HL-60/S4 treated with phorbol 12-myristate 13-acetate at 8.2 ng/mL for 4 days and 3 days (cell line): Measurements from ENCODE around the gene C7.
"Not testable (repeated sequence)": the region's sequence is repeated elsewhere in the genome, so short reads cannot be mapped to it uniquely, and the experiment has no call there.

ENCODE experiments used
- in situ Hi-C: fragments of 300-500 bp; cut with MboI; formaldehyde crosslinking; loops from 2 replicates; pipeline ENCODE4 v1.15.0; 2022; ENCODE audit warnings: low sequenced_read_pairs

Gene C7

DNA sequence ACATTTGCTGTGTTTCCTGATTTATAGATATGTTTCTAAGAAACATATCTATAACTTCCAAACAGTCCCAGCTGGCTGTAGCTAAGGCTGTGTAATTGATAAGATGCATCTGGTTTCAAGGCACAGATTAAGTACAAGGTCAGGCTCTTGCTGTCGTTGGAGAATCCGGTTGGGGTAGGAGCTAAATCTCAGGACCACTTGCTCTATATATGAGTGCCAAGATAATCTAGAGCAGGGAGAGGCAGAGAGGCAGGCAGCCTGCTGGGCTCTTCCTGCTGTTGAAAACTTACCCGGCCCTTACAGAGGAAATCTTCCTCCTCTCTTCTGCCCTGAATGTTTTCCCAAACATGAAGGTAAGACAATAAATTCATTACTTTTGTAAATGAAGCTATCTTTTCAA lies at the start of gene C7:
Gene C7 (plus strand): TSS at position 234 of the 400 bp plus-strand sequence. CDS start 114 bp downstream, at position 348.
- in situ Hi-C loops, result no loop called here

DNA sequence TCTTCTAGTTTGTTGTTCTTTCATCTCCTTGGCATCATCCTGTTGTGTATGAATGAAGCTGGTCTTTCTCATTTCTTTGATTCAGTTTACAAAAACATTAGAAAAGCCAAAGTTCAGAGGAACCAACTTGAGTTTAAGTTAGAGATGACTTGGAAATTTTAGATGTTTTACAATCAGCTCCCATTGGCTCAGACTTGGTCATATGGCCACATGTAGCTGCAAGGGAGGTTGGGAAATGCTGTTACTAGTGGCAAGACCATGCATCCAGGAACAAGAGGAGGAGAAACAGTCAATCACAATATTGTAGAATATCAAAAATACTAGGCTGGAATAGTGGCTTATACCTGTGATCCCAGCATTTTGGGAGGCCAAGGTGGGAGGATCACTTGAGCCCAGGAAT lies 48.6 kb upstream of the C7 start:
- in situ Hi-C loops, result loop anchor here (25.0 kb wide), 1 partner anchor 1148 kb away; no protein-coding TSS in a partner anchor

DNA sequence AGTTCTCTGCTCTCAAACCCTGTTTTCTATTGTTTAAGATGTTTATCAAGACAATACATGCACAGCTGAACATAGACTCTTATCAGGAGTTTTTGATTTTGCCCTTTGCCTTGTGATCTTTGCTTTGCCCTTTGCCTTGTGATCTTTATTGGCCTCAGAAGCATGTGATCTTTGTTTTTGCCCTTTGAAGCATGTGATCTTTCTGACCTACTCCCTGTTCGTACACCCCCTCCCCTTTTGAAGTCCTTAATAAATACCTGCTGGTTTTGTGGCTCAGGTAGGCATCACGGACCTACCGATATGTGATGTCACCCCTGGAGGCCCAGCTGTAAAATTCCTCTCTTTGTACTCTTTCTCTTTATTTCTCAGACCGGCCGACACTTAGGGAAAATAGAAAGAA lies 44.3 kb upstream of the C7 start:
- in situ Hi-C loops, result loop anchor here (25.0 kb wide), 1 partner anchor 1153 kb away; no protein-coding TSS in a partner anchor

DNA sequence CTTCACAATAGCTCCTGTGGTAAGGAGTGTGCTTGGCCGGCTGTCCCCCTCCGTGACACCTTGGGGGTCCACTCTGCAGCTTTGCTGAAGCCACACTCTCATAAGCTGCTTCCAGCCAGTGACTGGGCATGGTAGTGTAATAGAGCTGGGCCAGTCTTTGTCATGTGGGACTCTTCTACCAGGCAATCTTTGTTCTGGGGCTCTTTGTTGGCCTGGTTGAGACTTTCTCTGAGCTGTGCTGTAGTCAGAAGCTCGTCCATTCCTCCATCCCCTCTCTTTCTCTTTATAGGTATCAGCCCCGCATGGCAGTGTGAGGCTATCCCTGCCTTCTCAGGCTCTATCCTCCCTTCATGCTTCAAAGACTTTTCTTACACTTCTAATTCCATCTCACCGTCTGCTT lies 42.5 kb upstream of the C7 start:
- in situ Hi-C loops, result loop anchor here (25.0 kb wide), 1 partner anchor 1155 kb away; no protein-coding TSS in a partner anchor

DNA sequence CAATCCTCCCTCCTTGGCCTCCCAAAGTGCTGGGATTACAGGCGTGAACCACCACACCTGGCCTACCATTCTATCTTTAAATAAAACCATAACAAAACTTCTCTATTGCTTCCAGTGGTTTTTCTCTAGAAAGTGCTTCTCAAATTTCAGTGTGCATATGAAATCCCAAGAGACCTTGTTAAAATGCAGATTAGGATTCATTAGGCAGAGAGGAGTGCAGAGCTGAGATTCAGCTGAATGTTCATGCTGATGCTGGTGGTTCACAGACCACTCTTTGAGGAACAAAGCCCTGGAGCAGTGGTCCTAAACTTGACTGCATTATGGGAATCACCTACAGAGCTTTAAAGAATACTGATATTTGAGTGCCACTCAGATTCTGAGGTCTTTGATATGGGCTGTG lies 39.9 kb upstream of the C7 start:
- in situ Hi-C loops, result loop anchor here (25.0 kb wide), 1 partner anchor 1157 kb away; no protein-coding TSS in a partner anchor

DNA sequence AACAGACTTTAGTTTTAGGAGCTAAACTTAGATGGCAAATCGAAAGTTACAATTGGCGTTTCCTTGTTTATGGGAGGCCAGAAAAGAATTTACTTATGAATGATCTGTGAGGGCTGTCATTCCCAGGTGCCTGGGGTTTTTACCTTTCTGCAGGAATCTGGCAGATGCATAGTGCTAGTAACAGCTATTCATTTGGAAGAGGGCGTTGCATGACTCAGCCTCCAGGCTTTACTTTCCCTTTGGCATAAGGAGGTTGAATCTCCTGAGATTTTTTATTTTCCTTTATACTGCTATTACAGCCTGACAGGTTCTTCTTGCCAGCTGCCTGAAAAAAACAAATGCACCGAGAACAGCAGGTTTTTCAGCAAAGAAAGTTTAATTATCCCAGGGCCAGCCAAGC lies 38.1 kb upstream of the C7 start:
- in situ Hi-C loops, result loop anchor here (25.0 kb wide), 1 partner anchor 1159 kb away; no protein-coding TSS in a partner anchor

DNA sequence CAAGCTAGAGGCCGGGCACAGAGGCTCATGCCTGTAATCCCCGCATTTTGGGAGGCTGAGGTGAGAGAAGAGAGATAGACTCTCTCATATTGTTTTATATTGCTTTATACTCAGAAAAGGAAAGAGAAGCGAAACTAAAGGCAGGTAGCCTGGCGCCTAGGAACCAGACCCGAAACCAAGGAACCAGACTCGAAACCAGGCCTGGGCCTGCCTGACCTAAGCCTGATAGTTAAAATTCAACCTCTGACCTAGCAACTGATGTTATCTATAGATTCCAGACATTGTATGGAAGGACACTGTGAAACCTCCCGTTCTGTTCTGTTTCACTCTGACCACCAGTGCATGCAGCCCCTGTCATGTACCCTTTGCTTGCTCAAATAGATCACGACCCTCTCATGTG lies 37.0 kb upstream of the C7 start:
- in situ Hi-C loops, result loop anchor here (25.0 kb wide), 1 partner anchor 1160 kb away; no protein-coding TSS in a partner anchor

DNA sequence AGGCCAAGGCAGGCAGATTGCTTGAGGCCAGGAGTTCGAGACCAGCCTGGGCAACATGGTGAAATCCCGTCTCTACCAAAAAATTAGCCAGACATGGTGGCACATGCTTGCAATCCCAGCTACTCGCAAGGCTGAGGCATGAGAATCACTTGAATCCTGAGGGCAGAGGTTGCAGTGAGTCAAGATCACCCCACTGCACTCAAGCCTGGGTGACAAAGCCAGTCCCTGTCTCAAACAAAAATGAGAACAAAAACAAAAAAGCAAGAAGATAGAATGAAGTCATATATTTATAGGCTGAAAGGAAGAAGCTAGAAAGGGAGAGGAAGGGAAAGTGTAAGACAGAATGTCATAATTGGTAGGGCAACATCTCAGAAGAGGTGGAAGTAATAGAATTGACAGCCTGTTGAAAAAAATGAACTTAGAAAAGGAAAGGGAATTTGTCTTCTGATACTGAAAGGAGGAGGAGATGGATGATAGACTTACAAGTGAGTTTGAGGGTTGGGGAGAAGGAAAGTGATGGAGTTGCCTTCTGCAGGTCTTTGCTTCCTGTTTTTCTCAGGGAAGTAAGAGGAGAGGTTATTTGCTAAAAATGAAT lies 35.9 kb upstream of the C7 start:
- in situ Hi-C loops, result loop anchor here (25.0 kb wide), 1 partner anchor 1161 kb away; no protein-coding TSS in a partner anchor

DNA sequence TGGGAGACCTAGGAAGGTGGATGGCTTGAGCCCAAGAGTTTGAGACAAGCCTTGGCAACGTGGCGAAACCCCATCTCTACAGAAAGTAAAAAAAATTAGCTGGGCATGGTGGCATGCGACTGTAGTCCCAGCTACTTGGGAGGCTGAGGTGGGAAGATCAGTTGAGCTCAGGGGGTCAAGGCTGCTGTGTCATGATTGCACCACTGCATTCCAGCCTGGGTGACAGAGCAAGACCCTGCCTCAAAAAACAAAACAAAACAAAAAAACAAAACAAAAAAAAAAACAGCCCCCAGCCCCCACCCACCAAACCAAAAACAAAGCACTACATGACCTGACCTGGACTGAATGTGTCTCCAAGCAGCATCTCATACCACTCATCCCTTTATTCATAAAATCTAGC lies 33.3 kb upstream of the C7 start:
- in situ Hi-C loops, result no loop called here

DNA sequence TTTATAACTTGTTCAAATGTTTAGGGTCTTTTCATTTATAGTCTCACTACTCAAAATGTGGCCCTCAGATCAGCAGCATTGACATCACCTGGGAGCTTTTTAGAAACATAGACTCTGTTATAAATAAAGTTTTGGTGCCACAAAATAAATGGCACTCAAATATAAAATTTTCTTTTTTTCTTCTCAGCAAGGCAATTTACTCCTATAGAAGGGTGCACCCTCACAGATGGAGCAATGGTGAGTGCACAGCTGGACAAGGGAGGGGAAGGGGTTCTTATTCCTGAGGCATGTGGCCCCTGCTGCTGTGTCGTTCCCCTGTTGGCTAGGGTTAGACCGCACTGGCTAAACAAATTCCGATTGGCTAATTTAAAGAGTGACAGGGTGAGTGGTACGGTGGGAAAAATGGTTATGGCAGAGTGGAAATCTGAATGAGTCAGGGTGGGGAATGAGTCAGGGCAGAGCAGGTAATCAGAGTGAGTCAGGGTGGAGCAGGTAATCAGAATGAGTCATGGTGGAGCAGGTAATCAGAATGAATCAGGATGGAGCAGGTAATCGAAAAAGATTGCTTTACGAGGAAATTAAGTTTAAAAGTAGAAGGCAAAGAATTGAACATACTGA lies 31.8 kb upstream of the C7 start:
- in situ Hi-C loops, result no loop called here

DNA sequence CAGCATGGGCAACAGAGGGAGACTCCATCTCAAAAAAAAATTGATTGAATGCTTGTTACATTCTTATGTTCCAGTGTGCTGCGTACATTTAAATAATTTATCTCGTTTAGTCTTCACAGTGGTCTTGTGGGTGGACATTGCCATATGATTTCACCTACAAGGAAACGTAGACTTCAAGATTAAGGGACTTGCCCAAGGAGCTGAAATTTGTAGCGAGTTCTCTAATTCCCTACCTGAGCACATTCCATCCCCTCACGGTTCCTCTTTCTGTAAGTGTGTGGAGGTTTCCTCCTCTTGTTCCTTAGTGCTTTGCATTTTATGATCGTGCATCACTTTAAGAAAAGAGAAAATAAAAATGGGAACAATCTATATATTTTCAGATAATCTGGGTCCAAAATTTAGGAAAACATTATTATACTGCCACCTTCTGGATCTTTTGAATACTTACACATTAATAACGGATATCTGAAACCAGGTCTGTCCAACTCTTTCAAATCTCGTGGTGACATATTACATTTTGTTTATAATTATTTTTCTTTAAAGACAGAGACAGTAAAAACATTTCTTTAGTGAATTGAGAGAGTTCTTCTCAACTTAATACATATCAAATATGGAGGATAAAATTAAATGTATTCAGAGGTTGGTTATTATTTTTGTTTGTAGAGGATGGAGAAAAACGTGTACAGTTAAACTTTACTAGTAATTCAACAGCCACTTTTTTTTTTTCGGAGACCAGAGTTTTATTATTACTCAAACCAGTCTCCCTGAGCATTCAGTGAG lies 29.9 kb upstream of the C7 start:
- in situ Hi-C loops, result no loop called here

DNA sequence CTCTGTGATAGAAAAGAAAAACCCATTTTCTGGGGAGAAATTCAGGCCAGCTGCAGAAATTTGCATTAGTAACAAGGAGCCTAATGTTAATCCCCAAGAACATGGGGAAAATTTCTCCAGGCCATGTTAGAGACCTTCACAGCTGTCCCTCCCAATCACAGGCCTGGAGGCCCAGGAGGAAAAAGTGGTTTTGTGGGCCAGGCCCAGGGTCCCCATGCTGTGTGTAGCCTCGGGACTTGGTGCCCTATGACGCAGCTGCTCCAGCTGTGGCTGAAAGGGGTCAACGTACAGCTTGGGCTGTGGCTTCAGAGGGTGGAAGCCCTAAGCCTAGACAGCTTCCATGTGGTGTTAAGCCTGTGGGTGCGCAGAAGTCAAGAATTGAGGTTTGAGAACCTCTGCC lies 27.0 kb upstream of the C7 start:
- in situ Hi-C loops, result no loop called here

DNA sequence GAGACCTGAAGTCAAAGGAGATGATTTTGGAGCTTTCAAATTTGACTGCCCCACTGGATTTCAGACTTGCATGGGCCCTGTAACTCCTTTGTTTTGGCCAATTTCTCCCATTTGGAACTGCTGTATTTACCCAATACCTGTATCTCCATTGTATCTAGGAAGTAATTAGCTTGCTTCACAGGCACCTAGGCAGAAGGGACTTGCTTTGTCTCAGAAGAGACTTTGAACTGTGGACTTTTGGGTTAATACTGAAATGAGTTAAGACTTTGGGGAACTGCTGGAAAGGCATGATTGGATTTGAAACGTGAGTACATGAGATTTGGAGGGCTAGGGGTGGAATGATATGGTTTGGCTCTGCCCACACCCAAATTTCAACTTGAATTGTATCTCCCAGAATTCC lies 26.2 kb upstream of the C7 start:
- in situ Hi-C loops, result not testable (repeated sequence)

DNA sequence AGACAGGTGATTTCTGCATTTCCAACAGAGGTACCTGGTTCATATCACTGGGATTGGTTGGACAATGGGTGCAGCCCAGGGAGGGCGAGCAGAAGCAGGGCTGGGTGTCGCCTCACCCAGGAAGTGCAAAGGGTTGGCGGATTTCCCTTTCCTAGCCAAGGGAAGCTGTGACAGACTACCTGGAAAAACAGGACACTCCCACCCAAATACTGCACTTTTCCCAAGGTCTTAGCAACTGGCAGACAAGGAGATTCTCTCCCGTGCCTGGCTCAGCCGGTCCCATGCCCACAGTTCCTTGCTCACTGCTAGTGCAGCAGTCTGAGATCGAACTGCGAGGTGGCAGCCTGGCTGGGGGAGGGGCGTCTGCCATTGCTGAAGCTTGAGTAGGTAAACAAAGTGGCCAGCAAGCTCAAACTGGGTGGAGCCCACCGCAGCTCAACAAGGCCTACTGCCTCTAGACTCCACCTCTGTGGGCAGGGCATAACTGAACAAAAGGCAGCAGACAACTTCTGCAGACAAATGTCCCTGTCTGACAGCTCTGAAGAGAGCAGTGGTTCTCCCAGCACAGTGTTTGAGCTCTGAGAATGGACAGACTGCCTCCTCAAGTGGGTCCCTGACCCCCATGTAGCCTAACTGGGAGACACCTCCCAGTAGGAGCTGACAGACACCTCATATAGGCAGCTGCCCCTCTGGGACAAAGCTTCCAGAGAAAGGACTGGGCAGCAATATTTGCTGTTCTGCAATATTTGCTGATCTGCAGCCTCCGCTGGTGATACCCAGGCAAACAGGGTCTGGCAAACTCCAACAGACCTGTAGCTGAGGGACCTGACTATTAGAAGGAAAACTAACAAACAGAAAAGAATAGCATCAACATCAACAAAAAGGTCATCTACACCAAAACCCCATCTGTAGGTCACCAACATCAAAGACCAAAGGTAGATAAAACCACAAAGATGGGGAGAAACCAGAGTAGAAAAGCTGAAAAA lies 13.6 kb upstream of the C7 start:
- in situ Hi-C loops, result not testable (repeated sequence)

DNA sequence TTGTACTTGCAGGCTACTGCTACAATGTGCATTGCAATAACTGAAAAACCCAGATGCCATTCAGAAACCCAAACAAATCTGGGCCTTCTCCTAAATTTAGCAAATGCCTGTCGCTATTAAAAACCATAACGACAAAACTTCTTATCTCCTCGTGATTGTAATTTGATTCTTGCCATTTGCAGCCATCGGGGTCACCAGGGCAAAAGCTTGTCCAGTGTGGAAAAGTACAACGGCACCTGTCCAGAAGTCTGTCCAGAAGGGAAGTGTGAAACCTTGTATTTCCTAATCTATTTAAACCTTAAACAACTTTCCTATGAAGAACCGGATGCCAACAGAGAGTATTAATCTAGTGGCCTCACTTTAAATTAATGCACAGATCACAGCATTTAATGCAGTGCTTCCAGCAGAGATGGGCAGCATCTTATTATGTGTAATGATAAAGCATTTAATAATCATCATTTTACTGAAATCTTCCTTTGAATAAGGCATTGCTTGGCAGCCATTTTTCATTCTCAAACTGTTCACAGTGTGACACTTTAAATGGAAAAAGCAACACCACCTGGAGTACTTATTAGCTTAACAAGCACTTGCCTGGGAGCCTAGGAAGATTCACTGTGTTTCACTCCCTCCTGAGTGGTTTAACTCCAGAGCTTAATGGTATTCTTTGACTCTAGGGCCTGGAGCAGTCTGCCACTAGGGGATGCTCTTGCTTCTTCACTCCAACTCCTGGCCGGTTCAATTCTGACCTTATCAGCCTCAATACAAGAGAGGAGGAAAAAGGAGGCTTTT lies 4.9 kb upstream of the C7 start:
- in situ Hi-C loops, result no loop called here

DNA sequence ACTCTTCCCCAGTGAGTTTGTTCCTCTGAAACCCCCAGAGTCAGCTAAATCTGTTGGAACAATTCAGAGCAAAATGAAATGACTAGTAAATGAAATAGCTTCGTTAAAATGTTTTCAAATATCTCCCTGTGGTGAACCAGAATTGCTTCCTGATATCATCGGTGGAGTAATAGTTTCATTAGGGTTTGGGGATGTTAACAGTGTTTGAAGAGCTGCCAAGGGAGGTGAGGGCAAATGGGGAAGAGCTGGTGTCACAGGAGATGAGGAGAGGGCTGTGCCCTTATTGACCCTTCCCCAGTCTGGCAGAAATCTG lies 4.3 kb upstream of the C7 start:
- in situ Hi-C loops, result no loop called here

DNA sequence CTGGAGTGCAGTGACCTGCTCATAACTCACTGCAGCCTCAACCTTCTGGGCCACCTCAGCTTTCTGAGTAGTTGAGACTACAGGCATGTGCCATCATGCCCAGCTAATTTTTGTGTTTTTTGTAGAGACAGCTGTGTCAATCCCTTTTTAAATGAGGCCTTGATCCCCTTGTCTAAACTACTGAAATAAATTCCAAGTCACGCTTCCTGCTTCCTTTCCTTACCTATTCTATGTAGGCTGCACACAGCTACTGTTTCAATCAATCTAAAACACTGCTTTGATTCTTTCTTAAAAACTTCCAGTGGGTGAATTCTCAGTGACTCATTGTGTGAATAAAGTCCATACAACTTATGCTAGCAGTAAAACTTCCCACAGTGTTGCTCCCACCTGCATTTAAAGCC lies 2.9 kb upstream of the C7 start:
- in situ Hi-C loops, result no loop called here

DNA sequence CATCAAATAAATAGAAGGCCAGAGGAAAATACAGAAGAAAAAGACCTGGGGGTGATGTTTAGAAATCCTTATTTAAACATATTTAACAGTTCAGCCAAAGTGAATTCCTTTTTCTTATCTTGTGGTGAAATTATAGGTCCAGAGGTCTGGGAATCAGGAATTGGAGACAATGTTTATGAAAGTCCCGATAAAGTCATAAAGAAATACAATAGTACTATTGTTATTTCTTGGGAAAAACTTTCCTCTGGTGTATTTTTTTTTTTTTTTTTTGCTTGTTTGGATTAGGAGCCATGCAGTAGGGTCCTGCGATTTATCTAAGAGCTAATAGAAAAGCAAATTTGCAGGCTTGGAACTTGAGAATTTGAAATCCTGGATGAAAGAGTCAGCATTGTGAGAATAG lies 426 bp downstream of the C7 start:
- in situ Hi-C loops, result no loop called here

DNA sequence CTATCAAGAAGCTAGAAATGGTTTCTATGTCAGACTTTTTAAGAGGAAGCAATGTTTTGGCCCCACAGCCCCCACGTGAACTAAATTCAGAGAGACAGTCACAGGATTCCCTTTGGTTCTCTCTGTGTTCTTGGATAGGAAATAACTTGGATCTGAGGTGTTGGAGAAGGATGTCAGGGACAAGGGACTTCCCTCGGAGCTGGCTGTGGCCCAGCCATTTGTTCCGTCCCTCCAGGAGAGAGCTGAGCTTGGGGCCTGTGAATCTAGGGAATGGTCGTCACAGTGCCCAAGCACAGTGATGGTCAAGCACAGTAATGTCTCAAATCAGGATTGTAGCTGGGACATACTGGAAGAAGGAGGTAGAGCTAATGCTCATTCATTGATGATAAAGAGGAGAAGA lies 2.0 kb downstream of the C7 start:
- in situ Hi-C loops, result no loop called here

DNA sequence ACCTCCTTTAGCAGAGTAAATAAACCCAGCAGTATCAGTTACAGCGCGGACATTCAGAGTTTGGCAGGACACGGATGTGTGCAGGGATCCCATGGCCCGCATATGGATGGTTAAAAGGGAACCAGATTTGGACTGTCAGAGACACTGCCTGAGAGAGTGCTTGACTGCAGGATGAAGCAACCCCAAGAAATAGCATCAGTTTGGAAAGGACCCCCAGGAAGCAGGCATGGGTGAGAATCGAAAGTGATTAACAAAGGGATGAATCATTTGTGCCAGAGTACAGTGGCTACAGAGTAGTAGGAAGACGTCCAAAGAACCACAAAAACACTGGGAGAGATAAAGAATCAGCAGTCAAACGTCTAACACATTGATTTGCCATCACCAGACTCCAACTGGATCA lies 5.5 kb downstream of the C7 start:
- in situ Hi-C loops, result no loop called here
